Liver (tissue), 9 donors: ENCODE data around the gene RAVER2. TPM values are rescaled to one million over a fixed set of nuclear protein-coding genes. Genes with fewer than 3 reads are reported as not detected.

ENCODE experiments used
- DNase-seq: peaks from one replicate; pipeline ENCODE4 v3.0.0-alpha.2; 2017; ENCODE audit warnings: low spot score
- H3K27ac ChIP-seq, 2 donors: one replicate each; pipeline ENCODE4 v1.7.0; 2013; ENCODE audit warnings: inconsistent platforms in 2 of 2, low read length in 2 of 2, control low read depth in 1 of 2, low read depth in 1 of 2, mild to moderate bottlenecking in 1 of 2
- H3K27me3 ChIP-seq, 4 donors: one replicate each; pipeline versions ENCODE4 v1.6.1 to v1.7.0; 2013; ENCODE audit warnings: low read length in 3 of 4, inconsistent platforms in 1 of 4, mild to moderate bottlenecking in 1 of 4, moderate library complexity in 1 of 4; ENCODE audit not compliant: control insufficient read depth in 4 of 4, insufficient read depth in 4 of 4
- H3K36me3 ChIP-seq, 4 donors: one replicate each; pipeline versions ENCODE4 v1.6.1 to v1.7.0; 2013; ENCODE audit warnings: low read length in 3 of 4, mild to moderate bottlenecking in 3 of 4, low read depth in 1 of 4, moderate library complexity in 1 of 4; ENCODE audit not compliant: control insufficient read depth in 4 of 4, insufficient read depth in 3 of 4
- H3K4me1 ChIP-seq, 4 donors: one replicate each; pipeline versions ENCODE4 v1.6.1 to v1.7.0; 2013; ENCODE audit warnings: low read length in 3 of 4, mild to moderate bottlenecking in 3 of 4, moderate library complexity in 1 of 4; ENCODE audit not compliant: control insufficient read depth in 4 of 4, insufficient read depth in 4 of 4
- H3K4me3 ChIP-seq, 3 donors: one replicate each; pipeline versions ENCODE4 v1.6.1 to v1.7.0; 2013; ENCODE audit warnings: low read length in 3 of 3, control low read depth in 1 of 3, low read depth in 1 of 3, mild to moderate bottlenecking in 1 of 3
- H3K9ac ChIP-seq, 2 donors: one replicate each; pipeline ENCODE4 v1.7.0; 2013; ENCODE audit warnings: low read length in 2 of 2, mild to moderate bottlenecking in 2 of 2, moderate library complexity in 2 of 2, control low read depth in 1 of 2, low read depth in 1 of 2
- H3K9me3 ChIP-seq, 4 donors: one replicate each; pipeline versions ENCODE4 v1.6.1 to v1.7.0; 2013; ENCODE audit warnings: low read length in 3 of 4; ENCODE audit not compliant: control insufficient read depth in 4 of 4
- ATF3 ChIP-seq: IDR thresholded peaks from 2 replicates; pipeline ENCODE4 v1.6.1; 2016; ENCODE audit warnings: antibody characterized with exemption
- EGR1 ChIP-seq, 2 donors: IDR thresholded peaks; 2 replicates each; pipeline ENCODE4 v1.6.1; 2016 to 2018; ENCODE audit warnings: antibody characterized with exemption in 2 of 2, low read depth in 2 of 2
- FOXA1 ChIP-seq: IDR thresholded peaks from 2 replicates; pipeline ENCODE4 v1.6.1; 2016; ENCODE audit warnings: antibody characterized with exemption
- FOXA2 ChIP-seq: IDR thresholded peaks from 2 replicates; pipeline ENCODE4 v1.6.1; 2016; ENCODE audit warnings: antibody characterized with exemption
- HNF4A ChIP-seq, 2 donors: conservative IDR thresholded peaks; 2 replicates each; pipeline ENCODE4 v1.6.1; 2016; ENCODE audit warnings: antibody characterized with exemption in 2 of 2, mild to moderate bottlenecking in 2 of 2
- HNF4G ChIP-seq: IDR thresholded peaks from 2 replicates; pipeline ENCODE4 v1.6.1; 2016; ENCODE audit warnings: antibody characterized with exemption
- JUND ChIP-seq, 2 donors: IDR thresholded peaks; 2 replicates each; pipeline ENCODE4 v1.6.1; 2016; ENCODE audit warnings: antibody characterized with exemption in 2 of 2
- MAX ChIP-seq: IDR thresholded peaks from 2 replicates; pipeline ENCODE4 v1.6.1; 2016; ENCODE audit warnings: antibody characterized with exemption
- NR2F2 ChIP-seq: IDR thresholded peaks from 2 replicates; pipeline ENCODE4 v1.6.1; 2016; ENCODE audit warnings: antibody characterized with exemption
- RAD21 ChIP-seq, 2 donors: IDR thresholded peaks; 2 replicates each; pipeline ENCODE4 v1.6.1; 2016; ENCODE audit warnings: antibody characterized with exemption in 2 of 2, mild to moderate bottlenecking in 2 of 2
- REST ChIP-seq: IDR thresholded peaks from 2 replicates; pipeline ENCODE4 v1.6.1; 2016; ENCODE audit warnings: antibody characterized with exemption, mild to moderate bottlenecking
- RXRA ChIP-seq, 2 donors: IDR thresholded peaks; 2 replicates each; pipeline ENCODE4 v1.6.1; 2017 to 2018; ENCODE audit warnings: antibody characterized with exemption in 2 of 2, mild to moderate bottlenecking in 1 of 2
- SP1 ChIP-seq: IDR thresholded peaks from 2 replicates; pipeline ENCODE4 v1.6.1; 2018; ENCODE audit warnings: antibody characterized with exemption, mild to moderate bottlenecking
- TAF1 ChIP-seq: conservative IDR thresholded peaks from 2 replicates; pipeline ENCODE4 v1.6.1; 2016; ENCODE audit warnings: antibody characterized with exemption, mild to moderate bottlenecking
- YY1 ChIP-seq: IDR thresholded peaks from 2 replicates; pipeline ENCODE4 v1.6.1; 2016; ENCODE audit warnings: antibody characterized with exemption, mild to moderate bottlenecking
- WGBS: extraction: QIAGEN DNeasy Blood & Tissue Kit; methylation state at CpG from one replicate; pipeline ENCODE4 v1.1.7; 2013; 5-methylcytosine and 5-hydroxymethylcytosine counted together
- polyA plus RNA-seq, 2 donors: library from polyadenylated mRNA; stranded (reverse) in 1 of 2; unstranded in 1 of 2; fragments of 200-250 nt in 1 of 2; fragments of >200 nt in 1 of 2; fragmentation: Nextera tagmentation in 1 of 2; extraction: Ambion mirVana in 1 of 2; gene quantifications; one replicate each; pipeline versions ENCODE4 v1.2.1 to v1.2.3, GENCODE V29; 2013 to 2015
- total RNA-seq, 2 donors: library from RNA; depleted of rRNA; stranded (reverse); fragments of >200 nt; gene quantifications; one replicate each; pipeline ENCODE4 v1.2.3, GENCODE V29; 2014
- TF ChIP-seq, protein P1 (sequence below): IDR thresholded peaks from 2 replicates; pipeline ENCODE4 v1.6.1; 2016; ENCODE audit warnings: antibody characterized with exemption
- TF ChIP-seq, protein P2 (sequence below): fragments of 150-350 bp; IDR thresholded peaks from 2 replicates; pipeline ENCODE4 v1.5.1; 2017; ENCODE audit warnings: improper control_type of control experiment, low read depth, low read length; ENCODE audit not compliant: missing input control
- donor health status: healthy.
- donor health status: healthy.
- donor health status: healthy.
- donor health status: healthy.
- donor health status: healthy.

The RAVER2 gene
- total and polyA plus RNA-seq, 4 donors = 0.40 to 6.7 (median 0.96) TPM

DNA sequence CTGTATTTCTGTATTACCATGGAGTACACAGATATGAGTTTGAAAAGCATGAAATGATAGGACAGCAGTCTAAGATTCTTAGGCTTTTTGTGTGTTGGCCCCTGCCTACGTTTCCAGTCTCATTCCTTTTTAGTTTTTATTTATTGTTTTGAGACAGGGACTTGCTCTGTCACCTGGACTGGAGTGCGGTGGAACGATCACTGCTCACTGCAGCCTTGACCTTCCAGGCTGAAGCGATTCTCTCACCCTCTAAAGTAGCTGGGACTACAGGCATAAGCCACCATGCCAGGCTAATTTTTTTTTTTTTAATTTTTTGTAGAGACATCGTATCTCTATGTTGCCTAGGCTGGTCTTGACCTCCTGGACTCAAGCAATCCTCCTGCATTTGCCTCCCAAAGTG, 3.8 kb downstream of the RAVER2 start:
- H3K4me3 ChIP-seq = no peak overlapping the region
- peaks cover 0 to 4% (median 0%) of the 10 kb centered on the region in 4 donors for H3K27me3 ChIP-seq
- DNase-seq = no peak
- no peaks in the 10 kb centered on the region for H3K36me3 ChIP-seq
- 83% methylated on average over 5 of the region's 5 CpGs for WGBS
- TF ChIP-seq, protein P1, sequence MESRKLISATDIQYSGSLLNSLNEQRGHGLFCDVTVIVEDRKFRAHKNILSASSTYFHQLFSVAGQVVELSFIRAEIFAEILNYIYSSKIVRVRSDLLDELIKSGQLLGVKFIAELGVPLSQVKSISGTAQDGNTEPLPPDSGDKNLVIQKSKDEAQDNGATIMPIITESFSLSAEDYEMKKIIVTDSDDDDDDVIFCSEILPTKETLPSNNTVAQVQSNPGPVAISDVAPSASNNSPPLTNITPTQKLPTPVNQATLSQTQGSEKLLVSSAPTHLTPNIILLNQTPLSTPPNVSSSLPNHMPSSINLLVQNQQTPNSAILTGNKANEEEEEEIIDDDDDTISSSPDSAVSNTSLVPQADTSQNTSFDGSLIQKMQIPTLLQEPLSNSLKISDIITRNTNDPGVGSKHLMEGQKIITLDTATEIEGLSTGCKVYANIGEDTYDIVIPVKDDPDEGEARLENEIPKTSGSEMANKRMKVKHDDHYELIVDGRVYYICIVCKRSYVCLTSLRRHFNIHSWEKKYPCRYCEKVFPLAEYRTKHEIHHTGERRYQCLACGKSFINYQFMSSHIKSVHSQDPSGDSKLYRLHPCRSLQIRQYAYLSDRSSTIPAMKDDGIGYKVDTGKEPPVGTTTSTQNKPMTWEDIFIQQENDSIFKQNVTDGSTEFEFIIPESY = no peak
- no peak for TF ChIP-seq TAF1
- no peak for TF ChIP-seq HNF4G
- TF ChIP-seq EGR1 (IDR thresholded peaks at IDR 0.05; ENCODE audit: low read depth in 2 of 2) = no peak
- no peak for TF ChIP-seq SP1
- no peak for TF ChIP-seq ATF3
- TF ChIP-seq, protein P2, sequence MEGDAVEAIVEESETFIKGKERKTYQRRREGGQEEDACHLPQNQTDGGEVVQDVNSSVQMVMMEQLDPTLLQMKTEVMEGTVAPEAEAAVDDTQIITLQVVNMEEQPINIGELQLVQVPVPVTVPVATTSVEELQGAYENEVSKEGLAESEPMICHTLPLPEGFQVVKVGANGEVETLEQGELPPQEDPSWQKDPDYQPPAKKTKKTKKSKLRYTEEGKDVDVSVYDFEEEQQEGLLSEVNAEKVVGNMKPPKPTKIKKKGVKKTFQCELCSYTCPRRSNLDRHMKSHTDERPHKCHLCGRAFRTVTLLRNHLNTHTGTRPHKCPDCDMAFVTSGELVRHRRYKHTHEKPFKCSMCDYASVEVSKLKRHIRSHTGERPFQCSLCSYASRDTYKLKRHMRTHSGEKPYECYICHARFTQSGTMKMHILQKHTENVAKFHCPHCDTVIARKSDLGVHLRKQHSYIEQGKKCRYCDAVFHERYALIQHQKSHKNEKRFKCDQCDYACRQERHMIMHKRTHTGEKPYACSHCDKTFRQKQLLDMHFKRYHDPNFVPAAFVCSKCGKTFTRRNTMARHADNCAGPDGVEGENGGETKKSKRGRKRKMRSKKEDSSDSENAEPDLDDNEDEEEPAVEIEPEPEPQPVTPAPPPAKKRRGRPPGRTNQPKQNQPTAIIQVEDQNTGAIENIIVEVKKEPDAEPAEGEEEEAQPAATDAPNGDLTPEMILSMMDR = no peak
- TF ChIP-seq REST = no peak
- TF ChIP-seq FOXA2 = no peak
- no peak overlapping the region for H3K27ac ChIP-seq
- no peak overlapping the region for H3K9ac ChIP-seq
- H3K9me3 ChIP-seq = no peaks in the 10 kb centered on the region
- peaks cover 7 to 14% (median 8%) of the 10 kb centered on the region in 4 donors for H3K4me1 ChIP-seq

GRCh38 chr1:64750092-64750491, 5.2 kb downstream of the RAVER2 start:
- Histone ChIP-seq H3K36me3 (no peaks in the 10 kb centered on the region), H3K9ac (no peak overlapping the region), H3K4me3 (no peak overlapping the region), H3K9me3 (no peaks in the 10 kb centered on the region), H3K4me1 (peaks cover 2 to 6% (median 4%) of the 10 kb centered on the region in 4 donors), H3K27me3 (peaks cover 0 to 4% (median 0%) of the 10 kb centered on the region in 4 donors), H3K27ac (no peak overlapping the region)
- no peak for DNase-seq
- WGBS = 61% methylated on average over 1 of the region's 1 CpG
- TF ChIP-seq FOXA2 = no peak
- TF ChIP-seq ATF3 = no peak
- TF ChIP-seq YY1 = no peak
- TF ChIP-seq SP1 = no peak
- no peak for TF ChIP-seq TAF1
- no peak for TF ChIP-seq RXRA (IDR thresholded peaks at IDR 0.05)
- TF ChIP-seq FOXA1 = no peak
- no peak for TF ChIP-seq EGR1 (IDR thresholded peaks at IDR 0.05; ENCODE audit: low read depth in 2 of 2)
- TF ChIP-seq NR2F2 = no peak
- no peak for TF ChIP-seq RAD21 (IDR thresholded peaks at IDR 0.05)
- TF ChIP-seq MAX = no peak
- TF ChIP-seq, protein P2 = no peak
- TF ChIP-seq JUND (IDR thresholded peaks at IDR 0.05) = no peak
- TF ChIP-seq HNF4A (conservative IDR thresholded peaks at IDR 0.05) = no peak
